Endothelial cell of umbilical vein (primary cell): ENCODE results near the gene PROKR2. TPM values are rescaled to one million over a fixed set of nuclear protein-coding genes. Genes with fewer than 3 reads are reported as not detected.
A peak's percentile ranks its signal among the peaks of the same experiment; 100 is the strongest.

ENCODE experiments used
- BruUV-seq: library from RNA; stranded (reverse); fragments of 400-500 nt; replicated peaks from 2 replicates; lab custom pipeline; 2021; lab: Mats Ljungman, UMichigan
- CTCF ChIA-PET: fragments of 300-600, 350-600 bp; sonication (Branson Sonifier 250); formaldehyde crosslinking; loops from one replicate; lab custom pipeline; 2021; ENCODE audit warnings: antibody characterized with exemption, inconsistent platforms; lab: Charles Lee
- POLR2A ChIA-PET: fragments of 300-600, 350-600 bp; sonication (Branson Sonifier 250); formaldehyde crosslinking; loops from one replicate; lab custom pipeline; 2021; ENCODE audit warnings: antibody characterized with exemption, inconsistent platforms; lab: Charles Lee
- DNase-seq: peaks from one replicate; pipeline ENCODE4 v3.0.0-alpha.2; 2011; ENCODE audit warnings: low read depth, low spot score
- FAIRE-seq: peaks from 2 replicates; lab custom pipeline; 2011; peaks lifted over from hg19 to GRCh38; lab: Jason Lieb, UNC
- H2AFZ ChIP-seq: 2 replicates; pipeline ENCODE4 v1.6.0; 2012; ENCODE audit warnings: low read depth, low read length, control low read depth, inconsistent platforms
- H3K27ac ChIP-seq: 2 replicates; pipeline ENCODE4 v1.5.1; 2011; ENCODE audit warnings: low read depth, mild to moderate bottlenecking, control low read depth, low read length, moderate library complexity; ENCODE audit not compliant: insufficient read depth
- H3K27me3 ChIP-seq, 2 experiments: 2 replicates each; pipeline versions ENCODE4 v1.6.0 to v1.6.1; 2011; ENCODE audit warnings: low read length in 2 of 2, mixed read lengths in 1 of 2; ENCODE audit not compliant: control insufficient read depth in 2 of 2, insufficient read depth in 2 of 2
- H3K36me3 ChIP-seq, 2 experiments: 2 replicates in 1 of 2; 3 replicates in 1 of 2; pipeline ENCODE4 v1.5.1; 2011; ENCODE audit warnings: low read length in 2 of 2, mild to moderate bottlenecking in 1 of 2, moderate library complexity in 1 of 2; ENCODE audit not compliant: control insufficient read depth in 2 of 2, insufficient read depth in 2 of 2; ENCODE audit errors: extremely low read depth in 1 of 2
- H3K4me1 ChIP-seq: 3 replicates; pipeline ENCODE4 v1.5.1; 2011; ENCODE audit warnings: mild to moderate bottlenecking, low read length; ENCODE audit not compliant: control insufficient read depth, insufficient read depth; ENCODE audit errors: extremely low read depth
- H3K4me2 ChIP-seq: 2 replicates; pipeline ENCODE4 v1.6.1; 2011; ENCODE audit warnings: low read length, control low read depth, mixed read lengths; ENCODE audit not compliant: insufficient read depth
- H3K4me3 ChIP-seq, 3 experiments: fragments of 200-600 bp in 1 of 3; sonication (generic), shearing (Covaris generic) in 1 of 3; replicated peaks in 1 of 3; 2 replicates each; pipeline ENCODE4 v1.5.1; 2011 to 2016; ENCODE audit warnings: control low read depth in 3 of 3, low read length in 3 of 3, mild to moderate bottlenecking in 2 of 3, inconsistent platforms in 1 of 3, low read depth in 1 of 3, moderate library complexity in 1 of 3; ENCODE audit not compliant: insufficient read depth in 1 of 3
- H3K79me2 ChIP-seq: 2 replicates; pipeline ENCODE4 v1.6.0; 2012; ENCODE audit warnings: low read length, inconsistent platforms; ENCODE audit not compliant: control insufficient read depth, insufficient read depth
- H3K9ac ChIP-seq: replicated peaks from 2 replicates; pipeline ENCODE3; 2011; ENCODE audit warnings: low read length, control low read depth; ENCODE audit not compliant: insufficient read depth; ENCODE audit errors: extremely low read depth
- H3K9me1 ChIP-seq: replicated peaks from 3 replicates; pipeline ENCODE4 v1.6.0; 2011; ENCODE audit warnings: mild to moderate bottlenecking, low read length; ENCODE audit not compliant: control insufficient read depth, insufficient read depth; ENCODE audit errors: extremely low read depth
- H3K9me3 ChIP-seq: replicated peaks from 2 replicates; pipeline ENCODE4 v1.5.1; 2012; ENCODE audit warnings: low read length, inconsistent platforms; ENCODE audit not compliant: control insufficient read depth, insufficient read depth
- H4K20me1 ChIP-seq: replicated peaks from 2 replicates; pipeline ENCODE3; 2011; ENCODE audit warnings: mild to moderate bottlenecking, low read length; ENCODE audit not compliant: control insufficient read depth, insufficient read depth; ENCODE audit errors: extremely low read depth
- EZH2 ChIP-seq: IDR thresholded peaks from 2 replicates; pipeline ENCODE4 v1.6.1; 2012; ENCODE audit warnings: borderline replicate concordance, low read depth, mild to moderate bottlenecking, moderate library complexity, low read length, inconsistent platforms; ENCODE audit not compliant: severe bottlenecking
- FOS ChIP-seq: IDR thresholded peaks from 2 replicates; pipeline ENCODE4 v1.6.1; 2011; ENCODE audit warnings: mild to moderate bottlenecking, low read length, moderate library complexity, borderline replicate concordance; ENCODE audit not compliant: insufficient read depth
- GATA2 ChIP-seq: IDR thresholded peaks from 2 replicates; pipeline ENCODE4 v1.7.0; 2011; ENCODE audit warnings: low read depth, mild to moderate bottlenecking, moderate library complexity, mixed read lengths, low read length; ENCODE audit not compliant: insufficient read length, insufficient read depth
- JUN ChIP-seq: IDR thresholded peaks from 2 replicates; pipeline ENCODE4 v1.6.1; 2011; ENCODE audit warnings: borderline replicate concordance, low read depth; ENCODE audit not compliant: insufficient read length, insufficient read depth
- MYC ChIP-seq: IDR thresholded peaks from one replicate; pipeline ENCODE4 v1.6.1; 2011; ENCODE audit warnings: mild to moderate bottlenecking, low read depth, low read length
- POLR2A ChIP-seq: IDR thresholded peaks from 2 replicates; pipeline ENCODE4 v1.6.1; 2012; ENCODE audit warnings: low read depth, mild to moderate bottlenecking, control low read depth, low read length
- POLR2AphosphoS5 ChIP-seq: IDR thresholded peaks from 2 replicates; pipeline ENCODE4 v1.6.1; 2012; ENCODE audit warnings: low read depth, mild to moderate bottlenecking, control low read depth, low read length, moderate library complexity; ENCODE audit not compliant: insufficient read depth
- dilution Hi-C: fragments of 300-500 bp; cut with MboI; formaldehyde crosslinking; loops from one replicate; pipeline ENCODE4 v1.15.0; 2019; ENCODE audit warnings: low sequenced_read_pairs; ENCODE audit not compliant: extremely low pct_ligation_motif_present
- intact Hi-C: fragments of 100-400 bp; cut with micrococcal nuclease; formaldehyde crosslinking; loops from one replicate; pipeline ENCODE4 v1.10.0; 2022
- polyA plus RNA-seq, 4 experiments: library from polyadenylated mRNA; depleted of rRNA in 3 of 4; stranded (reverse) in 3 of 4; unstranded in 1 of 4; fragments of >200 nt; gene quantifications; 2 replicates each; pipeline versions ENCODE4 v1.2.1 to v1.2.3, GENCODE V29; 2011 to 2012; ENCODE audit warnings: missing spikeins in 1 of 4
- total RNA-seq: library from RNA; stranded (reverse); gene quantifications from 2 replicates; pipeline ENCODE4 v1.2.3, GENCODE V29; 2021
- TF ChIP-seq, protein P1 (sequence below), 2 donors: IDR thresholded peaks; 1 replicate in 1 of 2; 2 replicates in 1 of 2; pipeline ENCODE4 v1.5.1; 2011; ENCODE audit warnings: low read length in 2 of 2, mild to moderate bottlenecking in 2 of 2, moderate library complexity in 2 of 2, control low read depth in 1 of 2, inconsistent platforms in 1 of 2, low read depth in 1 of 2; ENCODE audit not compliant: insufficient read depth in 1 of 2; ENCODE audit errors: extremely low read depth in 1 of 2

Gene PROKR2
- total and polyA plus RNA-seq, 2 donors (not counting 3 experiments of a cell fraction or from before 2014, with no cell fraction given), result not detected

DNA sequence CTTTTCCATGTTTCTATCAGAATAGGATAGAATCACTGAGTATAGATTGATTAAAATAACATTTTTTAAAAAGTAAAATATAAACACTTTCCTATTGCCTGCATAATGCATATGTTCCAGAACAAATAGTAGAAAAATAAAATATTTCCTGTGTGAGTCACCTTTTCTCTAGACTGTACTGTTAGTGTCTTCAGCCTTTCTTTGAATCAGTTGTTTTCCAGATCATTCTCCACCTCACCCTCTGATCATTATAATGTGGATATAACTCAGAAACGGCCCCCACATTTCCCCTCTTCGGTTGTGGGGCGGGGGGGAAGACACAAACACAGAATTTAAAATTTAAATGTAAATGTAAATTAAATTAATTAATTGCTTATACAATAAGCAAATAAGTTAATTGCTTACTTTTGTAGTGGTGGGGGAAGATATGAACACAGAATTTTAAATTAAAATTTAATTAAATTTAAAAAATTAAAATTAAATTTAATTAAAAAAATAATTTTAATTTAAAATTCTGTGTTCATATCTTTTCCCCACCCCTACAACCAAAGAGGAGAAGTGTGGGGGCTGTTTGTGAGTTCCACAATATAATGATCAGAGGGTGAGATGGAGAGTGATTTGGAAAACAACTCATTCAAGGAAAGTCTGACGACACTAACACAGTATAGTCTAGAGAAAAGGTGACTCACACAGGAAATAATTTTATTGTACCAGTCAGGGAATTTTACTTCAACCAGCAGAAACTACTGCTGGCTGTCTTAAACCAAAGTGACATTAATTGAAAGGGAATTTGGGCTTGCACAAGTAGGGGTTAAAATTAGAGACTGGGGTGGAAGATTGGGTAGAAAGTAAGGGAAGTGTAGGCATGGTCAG lies 37.1 kb upstream of the PROKR2 start:
- peak overlapping the region; percentile 47 for H2AFZ ChIP-seq
- H3K79me2 ChIP-seq, result no peaks in the 10 kb centered on the region
- H3K4me1 ChIP-seq, result peaks cover 30% of the 10 kb centered on the region
- H3K27ac ChIP-seq, result peak overlapping the region; percentile 92
- BruUV-seq, result TSS peak; percentile 66
- intact Hi-C loops, result loop anchor here (10.0 kb wide), 1 partner anchor 229 kb away; the partner anchor contains the start of gene CDS2
- ChIA-PET CTCF (no interaction called here), POLR2A (no interaction called here)
- H3K4me2 ChIP-seq, result peak overlapping the region; percentile 20
- H3K9ac ChIP-seq, result peak overlapping the region; percentile 66
- H4K20me1 ChIP-seq, result no peaks in the 10 kb centered on the region
- TF ChIP-seq GATA2 (no peak), POLR2A (no peak), EZH2 (no peak), FOS (peak; percentile 75), POLR2AphosphoS5 (no peak), JUN (peak; percentile 97), MYC (no peak)
- TF ChIP-seq, protein P1, sequence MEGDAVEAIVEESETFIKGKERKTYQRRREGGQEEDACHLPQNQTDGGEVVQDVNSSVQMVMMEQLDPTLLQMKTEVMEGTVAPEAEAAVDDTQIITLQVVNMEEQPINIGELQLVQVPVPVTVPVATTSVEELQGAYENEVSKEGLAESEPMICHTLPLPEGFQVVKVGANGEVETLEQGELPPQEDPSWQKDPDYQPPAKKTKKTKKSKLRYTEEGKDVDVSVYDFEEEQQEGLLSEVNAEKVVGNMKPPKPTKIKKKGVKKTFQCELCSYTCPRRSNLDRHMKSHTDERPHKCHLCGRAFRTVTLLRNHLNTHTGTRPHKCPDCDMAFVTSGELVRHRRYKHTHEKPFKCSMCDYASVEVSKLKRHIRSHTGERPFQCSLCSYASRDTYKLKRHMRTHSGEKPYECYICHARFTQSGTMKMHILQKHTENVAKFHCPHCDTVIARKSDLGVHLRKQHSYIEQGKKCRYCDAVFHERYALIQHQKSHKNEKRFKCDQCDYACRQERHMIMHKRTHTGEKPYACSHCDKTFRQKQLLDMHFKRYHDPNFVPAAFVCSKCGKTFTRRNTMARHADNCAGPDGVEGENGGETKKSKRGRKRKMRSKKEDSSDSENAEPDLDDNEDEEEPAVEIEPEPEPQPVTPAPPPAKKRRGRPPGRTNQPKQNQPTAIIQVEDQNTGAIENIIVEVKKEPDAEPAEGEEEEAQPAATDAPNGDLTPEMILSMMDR (IDR thresholded peaks at IDR 0.05; ENCODE audit: extremely low read depth in 1 of 2, insufficient read depth in 1 of 2, low read depth in 1 of 2, low read length in 2 of 2), result no peak
- dilution Hi-C loops, result no loop called here
- H3K4me3 ChIP-seq, result peak overlapping the region in 1 of 3 experiments; percentile 25
- no peaks in the 10 kb centered on the region for H3K9me1 ChIP-seq
- no peaks in the 10 kb centered on the region for H3K36me3 ChIP-seq
- no peaks in the 10 kb centered on the region for H3K27me3 ChIP-seq
- DNase-seq (peak; percentile 88), FAIRE-seq (peak; percentile 81)
- no peaks in the 10 kb centered on the region for H3K9me3 ChIP-seq
